Measurements from ENCODE around the gene EXOSC1. TPM values are rescaled to one million over a fixed set of nuclear protein-coding genes. Genes with fewer than 3 reads are reported as not detected.

EXOSC1 gene
- polyA plus RNA-seq, 3 donors = 34.7 to 60.6 (median 55.8) TPM

- H3K36me3 ChIP-seq (replicated peaks in 1 of 2; ENCODE audit: control insufficient read depth in 1 of 2, insufficient read depth in 2 of 2, low read length in 2 of 2) = peaks cover 17 to 31% of the 10 kb centered on the region in 2 donors
- Mint-ChIP-seq H3K9me3 (no peaks in the 10 kb centered on the region), H3K36me3 (peaks cover 16 to 37% of the 10 kb centered on the region in 2 donors), H3K27me3 (ENCODE audit: low read depth in 3 of 3) (peaks cover 0 to 2% (median 0%) of the 10 kb centered on the region in 3 donors), H3K27ac (peak overlapping the region; percentile 97 to 100 (median 98)), H3K4me1 (peaks cover 29% of the 10 kb centered on the region), H3K4me3 (peak overlapping the region; percentile 91 to 94)
- H3K9me3 ChIP-seq (replicated peaks in 1 of 2; ENCODE audit: control insufficient read depth in 1 of 2, insufficient read depth in 1 of 2, low read length in 2 of 2) = no peaks in the 10 kb centered on the region
- peak overlapping the region; percentile 73 to 97 (median 85) for H3K4me3 ChIP-seq (replicated peaks in 1 of 3; ENCODE audit: low read depth in 2 of 3, low read length in 3 of 3)
- peaks cover 40 to 50% of the 10 kb centered on the region in 2 donors for H3K4me1 ChIP-seq (ENCODE audit: control insufficient read depth in 1 of 2, insufficient read depth in 2 of 2, low read length in 2 of 2)
- H2AFZ ChIP-seq (ENCODE audit: insufficient read depth, low read depth, low read length, poor library complexity, severe bottlenecking) = no peak overlapping the region
- intact Hi-C loops (cut with micrococcal nuclease) = loop anchor here (2.0 to 5.0 kb wide), 3 partner anchors 33 to 97 kb away; partner anchors contain the start of genes MMS19 (in 1 of the 2) and UBTD1 (in 1 of the 2)
- peaks cover 30% of the 10 kb centered on the region for H3K79me2 ChIP-seq (ENCODE audit: insufficient read depth, low read length)
- DNase-seq = peak; percentile 75 to 83 (median 81)
- H3K4me2 ChIP-seq (replicated peaks; ENCODE audit: extremely low read depth, low read length, poor library complexity, severe bottlenecking) = peak overlapping the region; percentile 81
- TF ChIP-seq CTCF (IDR thresholded peaks at IDR 0.05) = no peak
- H3K27ac ChIP-seq (ENCODE audit: low read depth in 1 of 2, low read length in 2 of 2) = peak overlapping the region; percentile 87 to 98
- peaks cover 6% of the 10 kb centered on the region for H4K20me1 ChIP-seq (ENCODE audit: insufficient read depth, low read length)
- peak overlapping the region; percentile 96 for H3K9ac ChIP-seq (ENCODE audit: insufficient read depth, low read length, poor library complexity, severe bottlenecking)
- no peaks in the 10 kb centered on the region for H3K27me3 ChIP-seq (ENCODE audit: control insufficient read depth in 2 of 2, insufficient read depth in 2 of 2, low read length in 2 of 2)
- 35% methylated on average over 14 of the region's 21 CpGs for WGBS (ENCODE audit: insufficient coverage)
Observed at GRCh38 chr10:97399843-97400545, 45.8 kb downstream of the EXOSC1 start.

GRCh38 chr10:97396056-97396455 is 49.8 kb downstream of the EXOSC1 start:
- Mint-ChIP-seq H3K4me3 (no peak overlapping the region), H3K4me1 (peaks cover 7% of the 10 kb centered on the region), H3K36me3 (peaks cover 32 to 62% of the 10 kb centered on the region in 2 donors), H3K27me3 (ENCODE audit: low read depth in 3 of 3) (peaks cover 0 to 2% (median 0%) of the 10 kb centered on the region in 3 donors), H3K9me3 (no peaks in the 10 kb centered on the region), H3K27ac (peak overlapping the region in 2 of 7 donors; percentile 14 to 46)
- no peak for TF ChIP-seq CTCF (IDR thresholded peaks at IDR 0.05)
- no peak overlapping the region for H3K4me2 ChIP-seq (replicated peaks; ENCODE audit: extremely low read depth, low read length, poor library complexity, severe bottlenecking)
- H3K79me2 ChIP-seq (ENCODE audit: insufficient read depth, low read length) = peaks cover 24% of the 10 kb centered on the region
- H4K20me1 ChIP-seq (ENCODE audit: insufficient read depth, low read length) = peaks cover 6% of the 10 kb centered on the region
- no peak overlapping the region for H3K27ac ChIP-seq (ENCODE audit: low read depth in 1 of 2, low read length in 2 of 2)
- H2AFZ ChIP-seq (ENCODE audit: insufficient read depth, low read depth, low read length, poor library complexity, severe bottlenecking) = no peak overlapping the region
- H3K36me3 ChIP-seq (replicated peaks in 1 of 2; ENCODE audit: control insufficient read depth in 1 of 2, insufficient read depth in 2 of 2, low read length in 2 of 2) = peaks cover 45 to 65% of the 10 kb centered on the region in 2 donors
- intact Hi-C loops (cut with micrococcal nuclease) = no loop called here
- H3K9ac ChIP-seq (ENCODE audit: insufficient read depth, low read length, poor library complexity, severe bottlenecking) = no peak overlapping the region
- peaks cover 16 to 18% of the 10 kb centered on the region in 2 donors for H3K4me1 ChIP-seq (ENCODE audit: control insufficient read depth in 1 of 2, insufficient read depth in 2 of 2, low read length in 2 of 2)
- DNase-seq = no peak
- no peaks in the 10 kb centered on the region for H3K9me3 ChIP-seq (replicated peaks in 1 of 2; ENCODE audit: control insufficient read depth in 1 of 2, insufficient read depth in 1 of 2, low read length in 2 of 2)
- no peak overlapping the region for H3K4me3 ChIP-seq (replicated peaks in 1 of 3; ENCODE audit: low read depth in 2 of 3, low read length in 3 of 3)
- no peaks in the 10 kb centered on the region for H3K27me3 ChIP-seq (ENCODE audit: control insufficient read depth in 2 of 2, insufficient read depth in 2 of 2, low read length in 2 of 2)
- 82% methylated on average over 3 of the region's 4 CpGs for whole genome bisulfite sequencing (ENCODE audit: insufficient coverage)

All from CD14-positive monocyte (primary cell).